KBM-7 (cell line): ENCODE data around the gene MUC5AC.

ENCODE experiments used
- DNase-seq: peaks from one replicate; pipeline ENCODE4 v3.0.0-alpha.2; 2015
- in situ Hi-C: fragments of 300-500 bp; cut with MboI; formaldehyde crosslinking; loops from 2 replicates; pipeline ENCODE4 v1.14.3; 2020; ENCODE audit warnings: low sequenced_read_pairs, low pct_unique_long_range_greater_than_20kb, mixed read lengths

Gene MUC5AC

DNA sequence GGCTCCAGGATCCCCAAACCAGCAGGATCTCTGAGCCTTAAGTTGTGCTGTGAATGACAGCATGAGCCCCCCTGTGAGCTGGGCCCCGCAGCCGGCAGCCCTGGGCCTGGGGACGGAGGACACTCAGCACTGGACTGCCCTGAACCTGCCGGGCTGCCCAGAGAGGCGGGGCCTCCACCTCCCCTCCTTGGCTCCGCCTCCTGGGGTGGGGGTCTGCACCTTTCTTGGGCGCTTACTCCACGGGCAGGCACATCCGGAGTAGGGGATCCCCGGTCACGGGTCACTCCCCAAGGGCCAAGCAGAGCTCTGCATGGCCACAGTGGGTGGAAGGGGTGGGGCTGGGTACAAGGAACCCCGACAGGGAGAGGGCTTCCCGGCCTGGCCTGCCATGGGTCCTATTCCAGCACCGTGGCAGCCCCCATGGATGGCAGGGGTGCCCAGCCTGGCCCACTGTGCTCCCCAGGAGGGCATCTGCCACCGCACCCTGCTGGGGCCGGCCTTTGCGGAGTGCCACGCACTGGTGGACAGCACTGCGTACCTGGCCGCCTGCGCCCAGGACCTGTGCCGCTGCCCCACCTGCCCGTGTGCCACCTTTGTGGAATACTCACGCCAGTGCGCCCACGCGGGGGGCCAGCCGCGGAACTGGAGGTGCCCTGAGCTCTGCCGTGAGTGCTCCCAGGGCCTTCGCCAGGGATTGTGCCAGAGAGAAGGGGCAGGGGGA is 70.5 kb downstream of the MUC5AC start:
- no peak for DNase-seq
- in situ Hi-C loops: no loop called here

DNA sequence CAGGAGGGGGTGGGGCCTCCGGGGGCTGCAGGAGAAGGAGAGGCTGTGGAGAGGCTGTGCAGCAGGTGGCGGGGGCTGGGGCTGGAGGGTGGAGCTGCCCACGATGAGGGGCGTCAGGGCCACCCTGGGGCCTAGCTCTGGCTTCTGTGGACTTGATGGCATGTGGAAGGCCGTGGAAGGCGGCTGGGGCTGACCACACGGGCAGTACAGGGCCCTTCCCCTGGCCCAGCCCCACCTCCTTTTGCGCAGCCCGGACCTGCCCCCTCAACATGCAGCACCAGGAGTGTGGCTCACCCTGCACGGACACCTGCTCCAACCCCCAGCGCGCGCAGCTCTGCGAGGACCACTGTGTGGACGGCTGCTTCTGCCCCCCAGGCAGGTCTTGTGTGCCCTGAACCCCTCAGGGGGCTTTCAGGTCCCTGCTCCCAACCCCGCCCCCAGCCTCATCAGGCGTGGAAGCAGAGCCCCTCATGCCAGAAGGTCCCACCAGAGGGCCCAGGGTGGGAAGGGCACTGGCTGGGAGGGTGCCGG is 71.2 kb downstream of the MUC5AC start:
- no peak for DNase-seq
- in situ Hi-C loops: no loop called here

DNA sequence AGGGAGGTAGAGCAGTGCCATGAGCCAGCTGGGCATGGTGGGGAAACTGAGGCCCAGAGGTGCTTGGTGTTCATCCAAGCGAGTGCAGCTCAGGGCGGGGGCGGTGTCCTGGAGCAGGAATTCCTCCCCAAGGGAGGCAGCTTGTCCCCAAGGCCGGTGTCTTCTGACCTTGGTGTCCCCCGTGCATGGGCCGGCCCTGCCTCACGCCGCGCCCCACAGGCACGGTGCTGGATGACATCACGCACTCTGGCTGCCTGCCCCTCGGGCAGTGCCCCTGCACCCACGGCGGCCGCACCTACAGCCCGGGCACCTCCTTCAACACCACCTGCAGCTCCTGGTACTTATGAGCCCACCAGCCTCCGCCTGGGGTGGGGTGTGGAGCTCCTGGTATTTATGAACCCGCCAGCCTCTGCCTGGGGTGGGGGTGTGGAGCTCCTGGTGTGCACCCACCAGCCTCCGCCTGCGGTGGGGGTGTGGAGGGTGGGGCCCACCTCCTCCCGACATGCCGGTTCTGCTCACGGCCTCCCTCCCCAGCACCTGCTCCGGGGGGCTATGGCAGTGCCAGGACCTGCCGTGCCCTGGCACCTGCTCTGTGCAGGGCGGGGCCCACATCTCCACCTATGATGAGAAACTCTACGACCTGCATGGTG is 71.8 kb downstream of the MUC5AC start:
- DNase-seq: no peak
- in situ Hi-C loops: no loop called here

DNA sequence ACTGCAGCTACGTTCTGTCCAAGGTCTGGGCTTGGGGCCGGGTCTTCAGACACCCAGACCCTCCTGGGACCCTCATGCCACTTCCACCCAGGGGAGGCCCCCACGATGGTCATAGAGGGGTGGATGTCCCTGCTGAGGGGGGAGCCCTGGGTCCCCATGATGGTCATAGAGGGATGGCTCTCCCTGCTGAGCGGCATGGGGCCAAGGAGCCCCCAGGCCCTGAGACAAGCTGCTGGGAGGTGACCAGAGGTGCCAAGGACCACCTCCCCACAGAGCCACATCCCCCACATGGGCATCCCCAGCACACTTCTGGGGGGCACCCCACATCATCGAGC is 72.3 kb downstream of the MUC5AC start:
- in situ Hi-C loops: no loop called here
- DNase-seq: no peak

DNA sequence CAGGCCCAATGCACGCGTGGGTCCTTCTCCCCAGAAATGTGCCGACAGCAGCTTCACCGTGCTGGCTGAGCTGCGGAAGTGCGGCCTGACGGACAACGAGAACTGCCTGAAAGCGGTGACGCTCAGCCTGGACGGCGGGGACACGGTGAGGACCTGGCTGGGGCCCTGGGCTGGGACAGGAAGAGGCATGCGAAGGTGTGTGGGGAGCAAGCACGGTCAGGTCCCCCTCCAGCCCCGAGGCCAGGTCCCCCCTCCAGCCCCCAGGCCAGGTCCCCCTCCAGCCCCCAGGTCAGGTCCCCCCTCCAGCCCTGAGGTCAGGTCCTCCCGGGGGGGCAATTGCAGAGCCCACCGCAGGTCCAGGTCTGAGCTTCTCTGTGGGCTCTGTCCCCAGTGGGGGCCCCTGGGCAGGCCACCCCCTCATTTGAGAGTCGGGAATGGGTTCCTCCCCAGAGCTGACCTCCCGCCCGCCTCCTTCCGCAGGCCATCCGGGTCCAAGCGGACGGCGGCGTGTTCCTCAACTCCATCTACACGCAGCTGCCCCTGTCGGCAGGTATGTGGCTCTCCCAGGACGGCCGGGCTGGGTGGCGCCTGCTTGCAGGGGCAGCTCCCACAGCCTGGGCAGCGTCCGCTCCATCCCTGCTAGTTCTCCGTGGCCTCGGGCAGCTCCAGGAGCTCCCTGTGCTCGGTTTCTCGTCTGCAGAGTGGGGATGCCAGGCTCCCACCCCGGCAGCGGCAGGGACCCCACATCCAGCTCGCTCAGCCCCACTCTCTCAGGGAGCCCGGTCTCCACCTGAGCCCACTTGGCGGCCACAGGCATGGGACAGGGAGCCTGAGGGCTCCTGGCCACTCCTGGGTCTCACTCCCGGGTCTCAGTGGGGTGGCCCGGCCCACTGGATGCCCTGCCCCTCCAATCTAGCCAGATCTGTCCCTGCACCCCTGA is 73.0 kb downstream of the MUC5AC start:
- in situ Hi-C loops: no loop called here
- DNase-seq: no peak

DNA sequence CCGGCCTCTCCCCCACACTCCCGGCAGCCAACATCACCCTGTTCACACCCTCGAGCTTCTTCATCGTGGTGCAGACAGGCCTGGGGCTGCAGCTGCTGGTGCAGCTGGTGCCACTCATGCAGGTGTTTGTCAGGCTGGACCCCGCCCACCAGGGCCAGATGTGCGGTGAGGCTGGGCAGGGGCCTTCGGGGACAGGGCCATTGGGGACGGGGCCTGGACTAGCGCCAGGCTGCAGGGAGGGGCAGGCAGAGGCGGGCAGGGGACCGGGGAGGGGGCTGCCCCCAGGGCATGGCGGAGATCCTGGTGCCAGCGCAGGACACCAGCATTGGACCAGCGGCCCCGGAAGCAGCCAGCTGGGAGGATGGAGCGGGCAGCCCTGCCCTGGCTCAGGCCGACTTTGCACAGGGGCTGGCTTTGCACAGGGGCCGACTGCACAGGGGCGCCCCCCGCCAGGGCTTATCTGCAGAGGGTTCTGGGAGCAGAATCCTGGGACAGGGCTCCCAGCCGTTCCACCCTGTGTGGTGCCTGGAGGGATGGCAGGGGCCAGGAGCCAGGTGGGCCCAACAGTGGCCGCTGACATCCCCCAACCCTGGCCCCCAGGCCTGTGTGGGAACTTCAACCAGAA is 73.8 kb downstream of the MUC5AC start:
- in situ Hi-C loops: no loop called here

DNA sequence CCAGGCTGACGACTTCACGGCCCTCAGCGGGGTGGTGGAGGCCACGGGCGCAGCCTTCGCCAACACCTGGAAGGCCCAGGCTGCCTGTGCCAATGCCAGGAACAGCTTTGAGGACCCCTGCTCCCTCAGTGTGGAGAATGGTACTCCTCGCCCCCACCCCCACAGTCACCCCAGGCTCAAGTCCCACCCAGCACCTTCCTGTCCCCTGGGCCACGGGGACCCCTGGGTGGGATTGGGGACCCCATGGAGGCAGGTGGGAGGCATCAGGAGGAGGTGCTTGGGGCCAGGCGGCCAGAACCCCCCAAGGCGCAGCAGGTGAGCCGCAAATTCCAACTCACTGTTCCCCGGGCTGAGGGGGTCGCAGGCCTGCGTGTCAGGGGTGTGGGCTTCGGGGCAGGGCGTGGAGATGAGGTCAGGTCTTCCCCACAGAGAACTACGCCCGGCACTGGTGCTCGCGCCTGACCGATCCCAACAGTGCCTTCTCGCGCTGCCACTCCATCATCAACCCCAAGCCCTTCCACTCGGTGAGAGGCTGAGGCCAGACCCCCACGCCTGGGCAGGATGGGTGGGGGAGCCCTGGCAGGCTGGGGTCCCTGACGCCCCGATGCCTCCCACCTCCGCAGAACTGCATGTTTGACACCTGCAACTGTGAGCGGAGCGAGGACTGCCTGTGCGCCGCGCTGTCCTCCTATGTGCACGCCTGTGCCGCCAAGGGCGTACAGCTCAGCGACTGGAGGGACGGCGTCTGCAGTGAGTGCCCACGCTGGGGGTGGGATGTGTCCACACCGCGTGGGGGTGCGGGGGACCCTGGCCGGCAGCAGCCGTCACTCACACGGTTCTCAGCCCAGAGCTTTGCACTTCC is 74.5 kb downstream of the MUC5AC start:
- in situ Hi-C loops: no loop called here
- DNase-seq: no peak

More for the DNA sequence above, 73.8 kb downstream of the MUC5AC start:
- DNase-seq: no peak

DNA sequence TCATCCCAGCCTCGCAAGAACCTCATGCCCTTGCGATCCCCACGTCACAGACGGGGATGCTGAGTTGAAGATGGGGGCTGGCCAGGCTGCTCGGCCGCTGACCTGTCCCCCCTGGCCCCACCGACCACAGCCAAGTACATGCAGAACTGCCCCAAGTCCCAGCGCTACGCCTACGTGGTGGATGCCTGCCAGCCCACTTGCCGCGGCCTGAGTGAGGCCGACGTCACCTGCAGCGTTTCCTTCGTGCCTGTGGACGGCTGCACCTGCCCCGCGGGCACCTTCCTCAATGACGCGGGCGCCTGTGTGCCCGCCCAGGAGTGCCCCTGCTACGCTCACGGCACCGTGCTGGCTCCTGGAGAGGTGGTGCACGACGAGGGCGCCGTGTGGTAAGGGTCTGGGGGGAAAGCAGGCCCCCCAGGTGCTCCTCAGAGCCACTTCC is 75.1 kb downstream of the MUC5AC start:
- in situ Hi-C loops: no loop called here
- no peak for DNase-seq

DNA sequence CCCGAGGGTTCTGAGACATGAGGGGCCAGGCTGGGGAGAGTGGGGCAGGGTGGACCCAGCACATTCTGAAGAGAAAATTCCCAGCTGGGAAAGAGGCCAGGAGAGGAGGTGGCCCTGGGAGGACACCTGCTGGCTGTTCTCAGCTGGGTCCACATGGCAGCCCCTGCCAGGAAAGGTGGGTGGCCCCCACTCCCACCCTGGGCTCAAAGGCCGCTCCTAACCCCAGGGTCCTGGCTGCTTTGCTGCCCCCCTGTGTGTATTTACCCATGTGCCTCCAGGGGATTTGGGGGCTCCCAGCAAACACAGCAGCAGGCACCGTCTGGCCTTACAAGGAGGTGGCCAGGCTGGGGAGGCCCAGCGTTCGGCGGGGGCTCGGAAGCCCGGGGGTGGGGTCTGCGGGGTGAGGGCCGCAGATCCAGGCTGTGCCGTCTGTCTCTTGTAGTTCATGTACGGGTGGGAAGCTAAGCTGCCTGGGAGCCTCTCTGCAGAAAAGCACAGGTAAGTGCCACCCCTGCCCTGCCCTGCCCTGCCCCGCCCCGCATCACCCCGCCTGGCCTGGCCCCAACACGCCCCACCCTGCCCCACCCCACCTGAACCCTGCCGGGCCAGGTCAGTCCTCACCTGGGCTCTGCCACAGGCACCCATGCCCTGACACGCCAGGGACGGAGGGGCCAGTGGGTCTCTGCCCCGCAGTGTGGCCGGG is 75.7 kb downstream of the MUC5AC start:
- in situ Hi-C loops: no loop called here
- no peak for DNase-seq

DNA sequence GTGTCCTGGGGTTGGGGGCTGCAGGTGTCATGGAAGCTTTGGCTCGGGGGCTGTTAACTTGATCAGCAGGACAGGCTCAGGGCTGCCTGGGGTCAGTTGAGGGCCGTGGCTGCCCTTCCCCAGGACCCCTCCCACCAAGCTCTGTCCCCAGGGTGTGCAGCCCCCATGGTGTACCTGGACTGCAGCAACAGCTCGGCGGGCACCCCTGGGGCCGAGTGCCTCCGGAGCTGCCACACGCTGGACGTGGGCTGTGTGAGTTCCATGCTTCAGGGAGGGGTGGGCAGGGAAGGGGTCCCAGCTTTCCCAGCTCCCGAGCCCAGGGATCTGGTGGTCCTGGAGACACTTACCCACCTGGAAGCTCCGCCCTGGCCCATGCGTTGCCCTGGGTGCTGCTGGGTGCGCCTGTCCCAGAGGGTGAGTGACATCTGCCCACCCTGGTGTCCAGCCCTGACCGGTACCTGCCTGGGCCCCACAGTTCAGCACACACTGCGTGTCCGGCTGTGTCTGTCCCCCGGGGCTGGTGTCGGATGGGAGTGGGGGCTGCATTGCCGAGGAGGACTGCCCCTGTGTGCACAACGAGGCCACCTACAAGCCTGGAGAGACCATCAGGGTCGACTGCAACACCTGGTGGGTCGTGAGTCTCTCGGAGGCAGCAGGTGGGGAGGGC is 76.4 kb downstream of the MUC5AC start:
- no peak for DNase-seq
- in situ Hi-C loops: no loop called here

DNA sequence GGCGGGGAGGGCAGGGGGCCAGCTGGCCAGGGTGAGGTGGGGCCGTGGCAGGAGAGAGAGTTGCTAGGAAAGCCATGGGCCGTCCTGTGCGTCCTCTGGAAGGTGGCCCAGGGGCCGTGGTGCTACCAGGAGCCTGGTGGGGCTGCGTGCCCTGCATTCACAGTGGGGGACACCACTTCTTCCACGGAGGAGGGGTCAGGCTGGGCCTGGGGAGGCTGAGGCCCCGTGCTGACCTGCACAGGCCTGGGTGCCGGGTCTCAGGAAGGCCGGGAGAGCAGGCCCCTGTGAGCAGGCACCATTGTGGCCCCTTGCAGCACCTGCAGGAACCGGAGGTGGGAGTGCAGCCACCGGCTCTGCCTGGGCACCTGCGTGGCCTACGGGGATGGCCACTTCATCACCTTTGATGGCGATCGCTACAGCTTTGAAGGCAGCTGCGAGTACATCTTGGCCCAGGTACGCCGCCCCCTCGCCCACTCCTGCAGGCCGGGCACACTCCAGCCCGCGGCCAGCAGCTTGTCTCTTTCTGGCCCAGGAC is 77.1 kb downstream of the MUC5AC start:
- no peak for DNase-seq
- in situ Hi-C loops: no loop called here

DNA sequence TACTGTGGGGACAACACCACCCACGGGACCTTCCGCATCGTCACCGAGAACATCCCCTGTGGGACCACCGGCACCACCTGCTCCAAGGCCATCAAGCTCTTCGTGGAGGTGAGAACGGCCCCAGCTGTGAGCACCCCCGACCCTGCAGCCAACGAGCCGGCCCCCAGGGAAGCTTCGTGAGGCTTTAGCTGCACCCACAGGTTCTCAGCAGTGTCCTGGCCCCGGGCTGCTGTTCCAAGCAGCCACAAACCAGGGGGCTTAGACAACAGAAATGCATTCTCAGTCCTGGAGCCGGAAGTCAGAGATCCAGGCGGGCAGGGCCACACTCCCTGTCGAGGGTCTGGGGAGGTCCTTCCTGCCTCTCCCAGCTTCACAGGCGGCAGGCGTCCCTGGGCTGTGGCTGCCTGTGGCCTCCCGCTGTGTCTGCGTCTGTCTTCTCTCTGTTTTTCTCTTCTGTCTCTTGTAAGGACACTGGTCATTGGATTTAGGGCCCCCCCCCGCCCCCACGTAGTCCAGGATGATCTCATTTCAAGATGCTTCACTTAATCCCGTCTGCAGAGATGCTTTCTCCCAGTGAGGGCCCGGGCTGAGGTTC is 77.7 kb downstream of the MUC5AC start:
- in situ Hi-C loops: no loop called here
- DNase-seq: no peak

DNA sequence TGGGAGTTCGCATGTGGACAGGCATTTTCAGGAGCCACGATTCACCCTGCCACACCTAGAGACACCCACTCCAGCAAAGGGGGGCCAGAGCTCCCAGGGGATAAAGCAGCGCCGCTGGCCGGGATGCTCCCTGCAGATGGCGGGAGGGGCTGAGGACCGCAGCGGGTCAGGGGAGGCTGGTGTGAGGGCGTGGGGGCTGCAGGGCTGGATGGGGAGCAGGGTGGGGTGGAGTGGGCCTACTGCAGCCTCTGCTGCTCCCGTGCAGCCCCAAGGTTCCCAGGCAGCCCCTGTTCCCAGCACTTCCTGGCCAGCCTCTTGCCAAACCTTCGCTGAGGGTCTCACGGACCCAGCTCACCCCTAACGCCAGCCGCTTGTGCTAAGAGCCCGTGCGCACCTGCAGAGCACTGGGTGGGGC is 78.2 kb downstream of the MUC5AC start:
- in situ Hi-C loops: no loop called here
- DNase-seq: no peak

DNA sequence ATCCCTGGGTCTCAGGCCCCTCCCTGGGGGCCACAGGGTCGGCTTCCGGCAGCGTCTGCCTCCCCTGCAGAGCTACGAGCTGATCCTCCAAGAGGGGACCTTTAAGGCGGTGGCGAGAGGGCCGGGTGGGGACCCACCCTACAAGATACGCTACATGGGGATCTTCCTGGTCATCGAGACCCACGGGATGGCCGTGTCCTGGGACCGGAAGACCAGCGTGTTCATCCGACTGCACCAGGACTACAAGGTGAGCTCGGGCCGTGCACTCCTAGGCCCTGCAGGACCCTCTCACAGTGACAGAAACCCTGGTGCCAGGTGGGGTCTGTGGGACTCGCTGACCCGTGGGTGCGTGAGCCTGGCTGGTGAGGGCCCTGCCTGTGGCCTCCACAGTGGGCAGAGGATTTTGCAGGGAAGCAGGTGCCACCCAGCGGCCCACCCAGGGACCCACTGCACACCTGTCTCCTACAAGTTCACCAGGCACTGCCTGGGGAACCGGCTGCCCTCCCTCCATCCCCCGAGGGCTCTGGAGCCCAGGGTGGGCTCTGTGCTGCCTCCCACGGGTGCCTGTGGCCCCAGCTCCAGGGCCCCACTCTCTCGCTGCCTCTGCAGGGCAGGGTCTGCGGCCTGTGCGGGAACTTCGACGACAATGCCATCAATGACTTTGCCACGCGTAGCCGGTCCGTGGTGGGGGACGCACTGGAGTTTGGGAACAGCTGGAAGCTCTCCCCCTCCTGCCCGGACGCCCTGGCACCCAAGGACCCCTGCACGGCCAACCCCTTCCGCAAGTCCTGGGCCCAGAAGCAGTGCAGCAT is 78.8 kb downstream of the MUC5AC start:
- in situ Hi-C loops: no loop called here
- DNase-seq: no peak

DNA sequence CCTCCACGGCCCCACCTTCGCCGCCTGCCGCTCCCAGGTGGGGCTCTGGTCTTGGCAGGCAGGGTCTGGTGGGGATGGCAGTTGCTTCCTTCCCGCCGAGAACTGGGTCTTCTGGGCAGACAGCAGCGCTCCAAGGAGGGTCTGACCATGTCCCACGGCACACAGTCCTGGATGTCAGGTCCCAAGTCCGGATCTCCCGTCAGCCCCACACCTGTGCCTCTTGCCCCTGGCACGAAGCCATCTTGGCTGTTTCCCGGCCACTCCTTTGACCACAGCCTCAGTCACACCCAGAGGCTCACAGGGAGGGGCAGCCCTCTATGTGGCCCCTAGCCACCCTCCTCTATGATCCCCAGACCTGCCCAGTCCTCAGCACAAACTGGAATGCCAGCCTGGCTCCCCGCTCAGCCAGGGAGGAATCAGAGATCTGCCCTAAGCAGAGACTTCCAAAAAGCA is 79.4 kb downstream of the MUC5AC start:
- in situ Hi-C loops: no loop called here
- no peak for DNase-seq

DNA sequence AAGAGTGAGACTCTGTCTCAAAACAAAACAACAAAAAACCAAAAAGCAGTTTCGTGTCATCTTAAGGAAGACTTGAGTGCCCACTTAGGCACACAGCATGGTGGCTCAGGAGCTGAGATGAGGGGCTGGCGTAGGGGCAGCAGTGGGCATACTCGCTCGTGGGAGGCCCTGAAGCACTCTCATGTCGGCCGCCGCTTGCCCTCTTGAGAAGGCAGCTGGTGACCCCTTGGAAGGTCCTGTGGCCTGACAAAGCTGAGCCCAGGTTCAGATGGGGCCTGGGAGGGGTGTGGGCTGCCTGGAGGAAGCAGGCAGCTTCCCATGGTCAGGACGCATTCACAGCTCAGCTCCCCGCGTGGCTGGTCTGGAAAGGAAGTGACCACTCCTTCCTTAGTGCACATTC is 80.1 kb downstream of the MUC5AC start:
- in situ Hi-C loops: no loop called here
- no peak for DNase-seq
